SK-MEL-5 (cell line): ENCODE results near the gene BLVRA. TPM values are rescaled to one million over a fixed set of nuclear protein-coding genes. Genes with fewer than 3 reads are reported as not detected.
"Not testable (repeated sequence)": the region's sequence is repeated elsewhere in the genome, so short reads cannot be mapped to it uniquely, and the experiment has no call there.

Source experiments
- DNase-seq: peaks from one replicate; pipeline ENCODE4 v3.0.0-alpha.2; 2016; ENCODE audit warnings: low read depth, low spot score
- in situ Hi-C: cut with HindIII; loops from 2 replicates; pipeline ENCODE4 v1.10.0; 2016; ENCODE audit warnings: low sequenced_read_pairs, high pct_unique_total_duplicates, low pct_unique_long_range_greater_than_20kb
- total RNA-seq: library from RNA; depleted of rRNA; stranded (reverse); fragments of >200 nt; shearing (Covaris generic); gene quantifications from 2 replicates; pipeline ENCODE4 v1.2.3, GENCODE V29; 2014

BLVRA gene
- total RNA-seq, 1 experiment from 2014 or later = 32.8 TPM

- no peak for DNase-seq
- in situ Hi-C loops = no loop called here
Observed at GRCh38 chr7:43763183-43763582, 4.7 kb downstream of the BLVRA start.

- DNase-seq = no peak
- in situ Hi-C loops = no loop called here
Observed at GRCh38 chr7:43764039-43764761, 5.7 kb downstream of the BLVRA start.

- DNase-seq = no peak
- in situ Hi-C loops = no loop called here
Observed at GRCh38 chr7:43764807-43765491, 6.5 kb downstream of the BLVRA start.

GRCh38 chr7:43766564-43766963 lies 8.1 kb downstream of the BLVRA start:
- no peak for DNase-seq
- in situ Hi-C loops = no loop called here

- no peak for DNase-seq
- in situ Hi-C loops = no loop called here
Observed at GRCh38 chr7:43767311-43767710, 8.8 kb downstream of the BLVRA start.

GRCh38 chr7:43768201-43768886 lies 9.9 kb downstream of the BLVRA start:
- in situ Hi-C loops = no loop called here
- no peak for DNase-seq

GRCh38 chr7:43768887-43769272 lies 10.4 kb downstream of the BLVRA start:
- in situ Hi-C loops = no loop called here
- DNase-seq = no peak

GRCh38 chr7:43769281-43769680 lies 10.8 kb downstream of the BLVRA start:
- no peak for DNase-seq
- in situ Hi-C loops = no loop called here

GRCh38 chr7:43769791-43770465 lies 11.4 kb downstream of the BLVRA start:
- in situ Hi-C loops = no loop called here
- DNase-seq = no peak

- DNase-seq = no peak
- in situ Hi-C loops = no loop called here
Observed at GRCh38 chr7:43771128-43771527, 12.6 kb downstream of the BLVRA start.

GRCh38 chr7:43771573-43771972 lies 13.1 kb downstream of the BLVRA start:
- in situ Hi-C loops = no loop called here
- no peak for DNase-seq

- DNase-seq, in situ Hi-C loops: not testable (repeated sequence)
Observed at GRCh38 chr7:43773268-43773667, 14.8 kb downstream of the BLVRA start.

GRCh38 chr7:43775255-43775654 lies 16.8 kb downstream of the BLVRA start:
- DNase-seq, in situ Hi-C loops: not testable (repeated sequence)

GRCh38 chr7:43778293-43779044 lies 20.0 kb downstream of the BLVRA start:
- in situ Hi-C loops, DNase-seq: not testable (repeated sequence)

GRCh38 chr7:43779045-43779812 lies 20.7 kb downstream of the BLVRA start:
- in situ Hi-C loops = no loop called here
- no peak for DNase-seq

- DNase-seq = no peak
- in situ Hi-C loops = no loop called here
Observed at GRCh38 chr7:43781726-43782607, 23.5 kb downstream of the BLVRA start.
